ENCODE data around the gene LIG4. TPM values are rescaled to one million over a fixed set of nuclear protein-coding genes. Genes with fewer than 3 reads are reported as not detected.

Gene LIG4
- total RNA-seq, 1 donor from 2014 or later, result 14.8 TPM

DNA sequence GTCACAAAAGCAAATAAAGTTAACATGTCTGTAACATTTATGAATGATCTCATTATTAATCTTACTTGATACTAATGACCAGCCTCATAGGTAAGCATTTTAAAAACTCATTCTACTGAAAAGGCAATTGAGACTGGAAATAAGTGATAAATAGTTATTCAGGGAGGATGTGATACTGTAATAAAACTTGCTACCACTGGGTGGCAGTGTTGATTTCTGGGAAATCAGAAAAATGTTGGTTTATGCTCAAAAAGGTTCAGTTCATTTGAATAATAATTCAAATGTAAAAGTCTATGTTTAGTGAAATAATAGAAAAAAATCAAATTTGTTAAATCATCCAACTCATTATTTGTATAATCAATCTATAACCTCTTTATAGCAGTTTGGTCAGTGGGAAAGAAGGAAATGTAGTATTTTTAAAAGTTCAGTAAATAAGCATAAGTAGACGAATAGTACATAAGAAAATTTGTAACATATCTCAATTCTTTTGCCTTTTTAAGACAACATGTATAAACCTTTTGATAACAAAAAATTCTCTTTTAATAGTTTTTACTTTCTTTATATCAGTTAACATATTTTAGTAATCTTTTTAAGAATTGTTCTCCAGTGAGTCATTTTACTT, 12.4 kb upstream of the LIG4 start:
- Mint-ChIP-seq H3K4me3 (no peak overlapping the region), H3K36me3 (ENCODE audit: low read depth) (peaks cover 22% of the 10 kb centered on the region), H3K9me3 (no peaks in the 10 kb centered on the region), H3K27me3 (no peaks in the 10 kb centered on the region), H3K27ac (no peak overlapping the region), H3K4me1 (peaks cover 54% of the 10 kb centered on the region)
- DNase-seq, result no peak
- intact Hi-C loops (cut with micrococcal nuclease), result loop anchor here (1.0 to 10.0 kb wide), 6 partner anchors 9 to 668 kb away; partner anchors contain the start of genes ABHD13 and TNFSF13B
- ChIA-PET CTCF (interaction anchor here (0.6 kb wide), 1 partner anchor 95 kb away, joined by 3 read pairs; no protein-coding TSS in a partner anchor), POLR2A (no interaction called here)
- TF ChIP-seq, protein P1, sequence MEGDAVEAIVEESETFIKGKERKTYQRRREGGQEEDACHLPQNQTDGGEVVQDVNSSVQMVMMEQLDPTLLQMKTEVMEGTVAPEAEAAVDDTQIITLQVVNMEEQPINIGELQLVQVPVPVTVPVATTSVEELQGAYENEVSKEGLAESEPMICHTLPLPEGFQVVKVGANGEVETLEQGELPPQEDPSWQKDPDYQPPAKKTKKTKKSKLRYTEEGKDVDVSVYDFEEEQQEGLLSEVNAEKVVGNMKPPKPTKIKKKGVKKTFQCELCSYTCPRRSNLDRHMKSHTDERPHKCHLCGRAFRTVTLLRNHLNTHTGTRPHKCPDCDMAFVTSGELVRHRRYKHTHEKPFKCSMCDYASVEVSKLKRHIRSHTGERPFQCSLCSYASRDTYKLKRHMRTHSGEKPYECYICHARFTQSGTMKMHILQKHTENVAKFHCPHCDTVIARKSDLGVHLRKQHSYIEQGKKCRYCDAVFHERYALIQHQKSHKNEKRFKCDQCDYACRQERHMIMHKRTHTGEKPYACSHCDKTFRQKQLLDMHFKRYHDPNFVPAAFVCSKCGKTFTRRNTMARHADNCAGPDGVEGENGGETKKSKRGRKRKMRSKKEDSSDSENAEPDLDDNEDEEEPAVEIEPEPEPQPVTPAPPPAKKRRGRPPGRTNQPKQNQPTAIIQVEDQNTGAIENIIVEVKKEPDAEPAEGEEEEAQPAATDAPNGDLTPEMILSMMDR (IDR thresholded peaks at IDR 0.05), result peak; percentile 96
- no peak for ATAC-seq (ENCODE audit: low read depth)

DNA sequence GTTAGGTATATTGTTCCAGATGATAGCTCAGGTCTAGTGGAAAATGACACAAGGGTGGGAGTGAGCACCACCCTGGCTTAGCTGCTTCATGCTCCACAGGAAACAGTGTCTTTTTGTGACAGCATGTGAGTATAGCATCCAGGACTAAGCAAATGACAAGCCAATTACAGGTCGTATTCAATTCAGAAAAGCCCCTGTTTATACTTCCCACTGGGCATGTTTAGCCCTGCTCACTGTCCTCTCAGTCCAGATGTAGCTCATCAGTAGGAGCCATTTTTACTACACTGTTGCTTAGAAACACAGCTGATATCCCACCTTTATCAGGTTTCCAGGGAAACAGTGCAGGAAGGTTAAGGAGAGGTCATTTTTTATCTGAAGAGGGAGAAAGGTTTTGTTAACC, 10.8 kb upstream of the LIG4 start:
- ChIA-PET POLR2A (no interaction called here), CTCF (interaction anchor here (1.2 to 1.3 kb wide), 2 partner anchors 13 to 669 kb away, joined by 4 read pairs; no protein-coding TSS in a partner anchor)
- peak; percentile 54 for ATAC-seq (ENCODE audit: low read depth)
- Mint-ChIP-seq H3K27ac (peak overlapping the region; percentile 8), H3K27me3 (no peaks in the 10 kb centered on the region), H3K9me3 (no peaks in the 10 kb centered on the region), H3K36me3 (ENCODE audit: low read depth) (peaks cover 24% of the 10 kb centered on the region), H3K4me3 (no peak overlapping the region), H3K4me1 (peaks cover 52% of the 10 kb centered on the region)
- DNase-seq, result no peak
- intact Hi-C loops (cut with micrococcal nuclease), result loop anchor here (2.0 to 10.0 kb wide), 3 partner anchors 97 to 503 kb away; no protein-coding TSS in a partner anchor
- TF ChIP-seq, protein P1 (IDR thresholded peaks at IDR 0.05), result no peak

DNA sequence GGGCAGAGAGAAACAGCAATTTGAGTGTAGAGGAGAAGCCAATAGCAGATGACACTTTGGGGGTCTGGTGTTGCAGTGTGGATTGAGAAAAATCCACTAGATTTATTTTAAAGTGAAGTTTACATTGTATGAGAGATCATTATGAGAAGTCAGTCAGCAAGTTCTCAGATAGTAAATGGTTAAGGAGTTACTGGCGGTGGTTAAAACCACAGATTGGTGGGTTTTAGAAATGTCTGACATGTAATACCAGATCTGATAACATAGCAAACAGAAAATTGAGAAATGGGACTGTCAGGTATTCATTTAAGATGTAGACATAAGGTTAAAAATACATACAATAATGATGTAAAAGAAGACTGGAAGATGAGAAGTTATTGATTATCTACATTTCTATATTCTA, 10.1 kb upstream of the LIG4 start:
- ATAC-seq (ENCODE audit: low read depth), result no peak
- Mint-ChIP-seq H3K27ac (peak overlapping the region; percentile 14), H3K4me1 (peaks cover 53% of the 10 kb centered on the region), H3K27me3 (no peaks in the 10 kb centered on the region), H3K4me3 (no peak overlapping the region), H3K9me3 (no peaks in the 10 kb centered on the region), H3K36me3 (ENCODE audit: low read depth) (peaks cover 20% of the 10 kb centered on the region)
- intact Hi-C loops (cut with micrococcal nuclease), result loop anchor here (10.0 kb wide), 1 partner anchor 279 kb away; no protein-coding TSS in a partner anchor
- TF ChIP-seq, protein P1 (IDR thresholded peaks at IDR 0.05), result no peak
- no peak for DNase-seq
- ChIA-PET POLR2A (no interaction called here), CTCF (interaction anchor here (1.2 to 1.3 kb wide), 2 partner anchors 12 to 670 kb away, joined by 4 read pairs; no protein-coding TSS in a partner anchor)

DNA sequence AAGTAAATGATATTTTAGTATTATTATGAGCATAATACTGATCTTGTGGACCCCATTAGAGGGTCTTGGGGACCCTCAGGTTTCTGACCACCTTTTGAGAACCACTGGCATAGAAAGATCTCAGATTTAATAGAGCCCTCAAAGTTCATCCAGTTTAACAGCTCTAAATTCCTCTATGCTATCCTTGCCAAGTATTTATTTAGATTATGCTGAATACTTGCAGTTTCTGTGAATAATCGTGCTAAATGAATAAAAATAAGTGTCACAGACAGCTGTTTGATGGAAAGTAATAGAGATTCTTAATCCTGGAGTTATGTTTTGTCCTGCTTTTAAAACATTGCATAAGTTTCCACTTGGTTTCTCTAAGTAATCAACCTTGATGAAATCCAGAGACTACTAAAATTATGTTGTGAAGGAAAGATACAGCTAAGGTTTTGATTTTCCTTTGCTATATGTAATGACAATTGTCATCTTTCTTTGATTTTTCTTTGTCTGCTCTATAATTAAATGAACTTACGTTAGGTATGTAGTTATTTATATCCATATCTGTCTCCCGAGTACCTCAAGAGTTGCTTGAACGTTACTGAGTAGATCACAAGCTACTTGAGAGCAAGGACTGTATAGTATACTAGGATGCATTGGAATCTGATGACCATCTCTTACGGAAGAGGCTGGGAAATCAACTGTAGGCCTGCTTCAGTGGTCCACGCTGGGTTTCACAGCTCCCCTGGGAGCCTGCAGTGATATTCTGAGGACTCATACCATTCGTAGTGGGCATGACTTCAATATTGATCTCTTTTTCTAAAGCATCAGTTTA, 8.6 kb upstream of the LIG4 start:
- peaks cover 67% of the 10 kb centered on the region for H3K4me1 Mint-ChIP-seq
- ATAC-seq (ENCODE audit: low read depth) (no peak), DNase-seq (no peak)
- no peak overlapping the region for H3K4me3 Mint-ChIP-seq
- intact Hi-C loops (cut with micrococcal nuclease), result loop anchor here (10.0 kb wide), 1 partner anchor 281 kb away; no protein-coding TSS in a partner anchor
- CTCF ChIA-PET, result interaction anchor here (1.0 to 1.2 kb wide), 3 partner anchors 22 to 671 kb away, joined by 3 read pairs; no protein-coding TSS in a partner anchor
- H3K27ac Mint-ChIP-seq, result peak overlapping the region; percentile 51
- no peaks in the 10 kb centered on the region for H3K27me3 Mint-ChIP-seq
- POLR2A ChIA-PET, result no interaction called here
- peaks cover 6% of the 10 kb centered on the region for H3K36me3 Mint-ChIP-seq (ENCODE audit: low read depth)
- TF ChIP-seq, protein P1 (IDR thresholded peaks at IDR 0.05), result no peak
- H3K9me3 Mint-ChIP-seq, result no peaks in the 10 kb centered on the region

DNA sequence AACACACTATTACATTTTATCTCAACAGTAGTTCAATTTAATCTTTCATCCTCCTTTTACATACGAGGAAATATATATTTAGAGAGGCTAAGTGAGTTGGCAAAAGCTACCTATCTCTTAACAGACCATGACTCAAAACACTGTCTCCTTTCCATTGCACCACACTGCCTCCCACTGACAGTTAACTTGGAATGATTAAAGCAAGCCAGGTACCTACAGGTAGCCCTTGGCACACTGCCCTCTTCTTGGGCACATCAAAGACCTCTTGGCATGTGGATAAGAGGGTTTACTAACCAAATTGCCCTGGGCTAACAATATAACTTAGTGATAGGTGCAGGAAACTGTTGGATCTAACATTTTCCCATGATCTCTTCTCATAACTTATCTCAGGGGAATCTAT, 4.7 kb upstream of the LIG4 start:
- H3K4me1 Mint-ChIP-seq, result peaks cover 70% of the 10 kb centered on the region
- intact Hi-C loops (cut with micrococcal nuclease), result loop anchor here (10.0 kb wide), 1 partner anchor 285 kb away; no protein-coding TSS in a partner anchor
- no peak for DNase-seq
- H3K27me3 Mint-ChIP-seq, result no peaks in the 10 kb centered on the region
- CTCF ChIA-PET, result interaction anchor here (2.6 kb wide), 1 partner anchor 44 kb away, joined by 9 read pairs; no protein-coding TSS in a partner anchor
- peak overlapping the region; percentile 76 for H3K27ac Mint-ChIP-seq
- H3K9me3 Mint-ChIP-seq, result no peaks in the 10 kb centered on the region
- peak overlapping the region; percentile 96 for H3K4me3 Mint-ChIP-seq
- TF ChIP-seq, protein P1 (IDR thresholded peaks at IDR 0.05), result no peak
- peaks cover 9% of the 10 kb centered on the region for H3K36me3 Mint-ChIP-seq (ENCODE audit: low read depth)
- ATAC-seq (ENCODE audit: low read depth), result no peak
- POLR2A ChIA-PET, result no interaction called here
